ENCODE results near the gene CSK. TPM values are rescaled to one million over a fixed set of nuclear protein-coding genes. Genes with fewer than 3 reads are reported as not detected.

The CSK gene
- total RNA-seq, 1 experiment from 2014 or later: 49.2 TPM

GRCh38 chr15:74758736-74759135 is 23.1 kb upstream of the CSK start:
- H3K4ac ChIP-seq (ENCODE audit: low read depth, low read length): no peak overlapping the region
- H3K18ac ChIP-seq (ENCODE audit: insufficient read length, low read depth, low read length): no peak overlapping the region
- no peak for DNase-seq
- no peak overlapping the region for H2BK20ac ChIP-seq (ENCODE audit: low read depth, low read length, poor library complexity, severe bottlenecking)
- H2AK5ac ChIP-seq (ENCODE audit: insufficient read length, low read length): no peak overlapping the region
- TF ChIP-seq, protein P1, sequence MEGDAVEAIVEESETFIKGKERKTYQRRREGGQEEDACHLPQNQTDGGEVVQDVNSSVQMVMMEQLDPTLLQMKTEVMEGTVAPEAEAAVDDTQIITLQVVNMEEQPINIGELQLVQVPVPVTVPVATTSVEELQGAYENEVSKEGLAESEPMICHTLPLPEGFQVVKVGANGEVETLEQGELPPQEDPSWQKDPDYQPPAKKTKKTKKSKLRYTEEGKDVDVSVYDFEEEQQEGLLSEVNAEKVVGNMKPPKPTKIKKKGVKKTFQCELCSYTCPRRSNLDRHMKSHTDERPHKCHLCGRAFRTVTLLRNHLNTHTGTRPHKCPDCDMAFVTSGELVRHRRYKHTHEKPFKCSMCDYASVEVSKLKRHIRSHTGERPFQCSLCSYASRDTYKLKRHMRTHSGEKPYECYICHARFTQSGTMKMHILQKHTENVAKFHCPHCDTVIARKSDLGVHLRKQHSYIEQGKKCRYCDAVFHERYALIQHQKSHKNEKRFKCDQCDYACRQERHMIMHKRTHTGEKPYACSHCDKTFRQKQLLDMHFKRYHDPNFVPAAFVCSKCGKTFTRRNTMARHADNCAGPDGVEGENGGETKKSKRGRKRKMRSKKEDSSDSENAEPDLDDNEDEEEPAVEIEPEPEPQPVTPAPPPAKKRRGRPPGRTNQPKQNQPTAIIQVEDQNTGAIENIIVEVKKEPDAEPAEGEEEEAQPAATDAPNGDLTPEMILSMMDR (conservative IDR thresholded peaks at IDR 0.05): no peak
- H3K36me3 Mint-ChIP-seq (ENCODE audit: insufficient read depth in 1 of 3, low read depth in 3 of 3): no peaks in the 10 kb centered on the region
- no peak overlapping the region for H3K27ac ChIP-seq (ENCODE audit: insufficient read length, low read depth, low read length)
- H3K9me3 ChIP-seq (ENCODE audit: control insufficient read depth, low read depth, low read length): no peaks in the 10 kb centered on the region
- no peak overlapping the region for H4K91ac ChIP-seq (ENCODE audit: insufficient read length, low read depth, low read length)
- no peaks in the 10 kb centered on the region for H3K23me2 ChIP-seq (ENCODE audit: insufficient read length, low read depth, low read length, poor library complexity, severe bottlenecking)
- H2BK12ac ChIP-seq (ENCODE audit: insufficient read length, low read depth, low read length): no peak overlapping the region
- H4K5ac ChIP-seq (ENCODE audit: insufficient read length, low read depth, low read length): no peak overlapping the region
- no peaks in the 10 kb centered on the region for H3K79me1 ChIP-seq (ENCODE audit: insufficient read depth, low read depth, low read length, poor library complexity, severe bottlenecking)
- no peak overlapping the region for H3T11ph ChIP-seq (ENCODE audit: low read length)
- H3K79me2 ChIP-seq (ENCODE audit: insufficient read depth, low read length): no peaks in the 10 kb centered on the region
- no peak overlapping the region for H2BK5ac ChIP-seq (ENCODE audit: insufficient read length, low read length)
- H3K9me3 Mint-ChIP-seq: peaks cover 0 to 2% of the 10 kb centered on the region in 2 experiments; a peak in 1 of 5 replicates
- no peak overlapping the region for H3K56ac ChIP-seq (ENCODE audit: insufficient read length, low read depth, low read length)
- H3K27me3 ChIP-seq (ENCODE audit: insufficient read depth, low read length): no peaks in the 10 kb centered on the region
- no peak overlapping the region for H2BK15ac ChIP-seq (ENCODE audit: low read depth, low read length)
- no peak overlapping the region for H3K14ac ChIP-seq (ENCODE audit: insufficient read depth, low read length)
- no peak overlapping the region for H3K4me2 ChIP-seq (ENCODE audit: insufficient read depth, insufficient read length, low read length)
- H3K4me1 ChIP-seq (ENCODE audit: insufficient read depth, low read length): no peaks in the 10 kb centered on the region; the same call in 1 of the 2 replicates
- no peaks in the 10 kb centered on the region for H4K20me1 ChIP-seq (ENCODE audit: control insufficient read depth, insufficient read depth, insufficient read length)
- no peak overlapping the region for H3K27ac Mint-ChIP-seq
- H3K4me1 Mint-ChIP-seq: peaks cover 15 to 24% of the 10 kb centered on the region in 2 experiments
- WGBS (ENCODE audit: extremely low coverage, insufficient read length, low lambda C conversion rate): no CpG with 5 or more reads among the region's 8 CpGs
- H3K9ac ChIP-seq (ENCODE audit: extremely low read depth, insufficient read length, low read length): no peak overlapping the region
- H3K27me3 Mint-ChIP-seq (ENCODE audit: low read depth): peaks cover 8% of the 10 kb centered on the region; the same call in 1 of the 2 replicates
- H3K23ac ChIP-seq (ENCODE audit: insufficient read length, low read depth, low read length): no peak overlapping the region
- no peak overlapping the region for H3K4me3 Mint-ChIP-seq
- H4K8ac ChIP-seq (replicated peaks; ENCODE audit: insufficient read length, low read depth, low read length): no peak overlapping the region
- H2AFZ ChIP-seq (ENCODE audit: low read length): no peak overlapping the region
- H2BK120ac ChIP-seq (ENCODE audit: low read depth, low read length, poor library complexity, severe bottlenecking): no peak overlapping the region

Measured in H9 (cell line).